HepG2 (cell line): ENCODE measurements around the gene TTC23L. TPM values are rescaled to one million over a fixed set of nuclear protein-coding genes. Genes with fewer than 3 reads are reported as not detected.
A peak's percentile ranks its signal among the peaks of the same experiment; 100 is the strongest.

Experiments used
- ARID5B ChIP-seq: IDR thresholded peaks from 2 replicates; pipeline ENCODE4 v1.4.0; 2020; ENCODE audit warnings: mild to moderate bottlenecking, missing genetic modification reagents
- KDM2A ChIP-seq: sonication (generic); formaldehyde crosslinking; IDR thresholded peaks from 2 replicates; pipeline ENCODE4 v1.4.0; 2020; ENCODE audit warnings: low read depth, missing genetic modification reagents, borderline replicate concordance
- PRDM15 ChIP-seq: sonication (generic); formaldehyde crosslinking; IDR thresholded peaks from 2 replicates; pipeline ENCODE4 v1.4.0; 2020; ENCODE audit warnings: missing genetic modification reagents
- THAP11 ChIP-seq: IDR thresholded peaks from 2 replicates; pipeline ENCODE4 v1.6.1; 2016; ENCODE audit warnings: missing biosample characterization, missing genetic modification reagents
- TMF1 ChIP-seq: sonication (generic); formaldehyde crosslinking; IDR thresholded peaks from 2 replicates; pipeline ENCODE4 v1.8.1; 2022; ENCODE audit warnings: low read depth, missing genetic modification reagents
- ZBTB7B ChIP-seq: sonication (generic); formaldehyde crosslinking; IDR thresholded peaks from 2 replicates; pipeline ENCODE4 v1.4.0; 2020; ENCODE audit warnings: missing genetic modification reagents
- ZMYM4 ChIP-seq: sonication (generic); formaldehyde crosslinking; IDR thresholded peaks from 2 replicates; pipeline ENCODE4 v1.8.1; 2023; ENCODE audit warnings: mild to moderate bottlenecking, missing genetic modification reagents
- ZNF766 ChIP-seq: sonication (generic); formaldehyde crosslinking; IDR thresholded peaks from 2 replicates; pipeline ENCODE4 v1.5.0; 2020; ENCODE audit warnings: missing genetic modification reagents, borderline replicate concordance
- polyA plus RNA-seq, 8 experiments: library from polyadenylated mRNA; depleted of rRNA in 3 of 8; stranded (reverse) in 7 of 8; unstranded in 1 of 8; fragments of >200 nt; fragmentation: Illumina TruSeq in 4 of 8; extraction: Trizol in 4 of 8; gene quantifications; 2 replicates each; pipeline versions ENCODE4 v1.2.1 to v1.2.3, GENCODE V29; 2011 to 2016; ENCODE audit warnings: low read depth in 4 of 8, missing spikeins in 1 of 8, mixed read lengths in 1 of 8; ENCODE audit not compliant: insufficient read depth in 1 of 8
- total RNA-seq, 5 experiments: library from RNA; depleted of rRNA; stranded (reverse); fragments of >200 nt; fragmentation: Illumina TruSeq; extraction: Trizol; gene quantifications; 2 replicates each; pipeline ENCODE4 v1.2.3, GENCODE V29; 2016; ENCODE audit warnings: low read depth in 1 of 5
- TF ChIP-seq, protein P1 (sequence below): sonication (generic); formaldehyde crosslinking; IDR thresholded peaks from 2 replicates; pipeline ENCODE4 v1.4.0; 2020; ENCODE audit warnings: mild to moderate bottlenecking, missing genetic modification reagents
- TF ChIP-seq, protein P2 (sequence below): sonication (generic); formaldehyde crosslinking; IDR thresholded peaks from 2 replicates; pipeline ENCODE4 v1.5.0; 2020; ENCODE audit warnings: mild to moderate bottlenecking, missing genetic modification reagents, borderline replicate concordance

Gene TTC23L
- total and polyA plus RNA-seq, 2 of the 13 experiments (the other 11 are each of a cell fraction or from before 2014, with no cell fraction given): 0.37 to 1.4 TPM

DNA sequence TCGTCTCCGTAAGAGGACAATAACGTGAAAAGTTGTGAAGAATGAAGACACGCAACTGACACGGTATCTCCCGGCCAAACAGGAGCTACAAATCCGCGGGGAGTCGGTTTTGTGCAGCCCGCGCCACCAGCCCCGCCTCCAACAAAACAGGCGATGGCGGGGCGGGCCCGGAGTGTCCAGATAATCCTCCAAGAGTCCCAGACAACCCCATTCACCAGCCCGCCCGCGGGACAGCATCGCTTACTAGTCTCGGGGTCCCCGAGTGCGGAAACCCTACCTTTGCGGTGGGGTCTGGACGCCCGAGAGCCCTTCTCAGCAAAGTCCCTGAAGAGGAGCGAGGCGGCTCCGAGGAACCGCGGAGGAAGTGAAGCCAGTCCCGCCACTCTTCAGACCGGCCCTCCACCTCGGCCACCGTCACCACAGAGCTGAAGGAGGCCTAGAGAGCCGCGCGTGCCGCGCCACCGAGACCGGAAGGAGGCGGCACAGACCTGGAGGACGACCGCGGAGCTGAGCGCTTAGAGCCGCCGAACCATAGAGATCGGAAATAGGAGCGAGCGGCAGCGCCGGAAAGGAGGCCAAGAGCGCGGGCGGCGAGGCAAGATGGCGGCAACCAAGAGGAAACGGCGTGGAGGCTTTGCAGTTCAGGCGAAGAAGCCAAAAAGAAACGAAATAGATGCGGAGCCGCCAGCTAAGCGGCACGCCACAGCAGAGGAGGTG lies 76.3 kb downstream of the TTC23L start, which contains the start of the genes BRIX1 and RAD1 (continued):
- TF ChIP-seq, protein P1, sequence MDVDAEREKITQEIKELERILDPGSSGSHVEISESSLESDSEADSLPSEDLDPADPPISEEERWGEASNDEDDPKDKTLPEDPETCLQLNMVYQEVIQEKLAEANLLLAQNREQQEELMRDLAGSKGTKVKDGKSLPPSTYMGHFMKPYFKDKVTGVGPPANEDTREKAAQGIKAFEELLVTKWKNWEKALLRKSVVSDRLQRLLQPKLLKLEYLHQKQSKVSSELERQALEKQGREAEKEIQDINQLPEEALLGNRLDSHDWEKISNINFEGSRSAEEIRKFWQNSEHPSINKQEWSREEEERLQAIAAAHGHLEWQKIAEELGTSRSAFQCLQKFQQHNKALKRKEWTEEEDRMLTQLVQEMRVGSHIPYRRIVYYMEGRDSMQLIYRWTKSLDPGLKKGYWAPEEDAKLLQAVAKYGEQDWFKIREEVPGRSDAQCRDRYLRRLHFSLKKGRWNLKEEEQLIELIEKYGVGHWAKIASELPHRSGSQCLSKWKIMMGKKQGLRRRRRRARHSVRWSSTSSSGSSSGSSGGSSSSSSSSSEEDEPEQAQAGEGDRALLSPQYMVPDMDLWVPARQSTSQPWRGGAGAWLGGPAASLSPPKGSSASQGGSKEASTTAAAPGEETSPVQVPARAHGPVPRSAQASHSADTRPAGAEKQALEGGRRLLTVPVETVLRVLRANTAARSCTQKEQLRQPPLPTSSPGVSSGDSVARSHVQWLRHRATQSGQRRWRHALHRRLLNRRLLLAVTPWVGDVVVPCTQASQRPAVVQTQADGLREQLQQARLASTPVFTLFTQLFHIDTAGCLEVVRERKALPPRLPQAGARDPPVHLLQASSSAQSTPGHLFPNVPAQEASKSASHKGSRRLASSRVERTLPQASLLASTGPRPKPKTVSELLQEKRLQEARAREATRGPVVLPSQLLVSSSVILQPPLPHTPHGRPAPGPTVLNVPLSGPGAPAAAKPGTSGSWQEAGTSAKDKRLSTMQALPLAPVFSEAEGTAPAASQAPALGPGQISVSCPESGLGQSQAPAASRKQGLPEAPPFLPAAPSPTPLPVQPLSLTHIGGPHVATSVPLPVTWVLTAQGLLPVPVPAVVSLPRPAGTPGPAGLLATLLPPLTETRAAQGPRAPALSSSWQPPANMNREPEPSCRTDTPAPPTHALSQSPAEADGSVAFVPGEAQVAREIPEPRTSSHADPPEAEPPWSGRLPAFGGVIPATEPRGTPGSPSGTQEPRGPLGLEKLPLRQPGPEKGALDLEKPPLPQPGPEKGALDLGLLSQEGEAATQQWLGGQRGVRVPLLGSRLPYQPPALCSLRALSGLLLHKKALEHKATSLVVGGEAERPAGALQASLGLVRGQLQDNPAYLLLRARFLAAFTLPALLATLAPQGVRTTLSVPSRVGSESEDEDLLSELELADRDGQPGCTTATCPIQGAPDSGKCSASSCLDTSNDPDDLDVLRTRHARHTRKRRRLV (CRISPR knock-in tag): 0 out of 2 replicates have a peak, but pooled peaks have one; percentile 40
- TF ChIP-seq ZBTB7B (CRISPR knock-in tag): no peak; the same call in 1 of the 2 replicates
- 0 out of 2 replicates have a peak, but pooled peaks have one; percentile 29 for TF ChIP-seq ZNF766 (CRISPR knock-in tag)
- peak; percentile 98 for TF ChIP-seq KDM2A
- peak; percentile 92 for TF ChIP-seq ZMYM4 (CRISPR knock-in tag)
- TF ChIP-seq, protein P2, sequence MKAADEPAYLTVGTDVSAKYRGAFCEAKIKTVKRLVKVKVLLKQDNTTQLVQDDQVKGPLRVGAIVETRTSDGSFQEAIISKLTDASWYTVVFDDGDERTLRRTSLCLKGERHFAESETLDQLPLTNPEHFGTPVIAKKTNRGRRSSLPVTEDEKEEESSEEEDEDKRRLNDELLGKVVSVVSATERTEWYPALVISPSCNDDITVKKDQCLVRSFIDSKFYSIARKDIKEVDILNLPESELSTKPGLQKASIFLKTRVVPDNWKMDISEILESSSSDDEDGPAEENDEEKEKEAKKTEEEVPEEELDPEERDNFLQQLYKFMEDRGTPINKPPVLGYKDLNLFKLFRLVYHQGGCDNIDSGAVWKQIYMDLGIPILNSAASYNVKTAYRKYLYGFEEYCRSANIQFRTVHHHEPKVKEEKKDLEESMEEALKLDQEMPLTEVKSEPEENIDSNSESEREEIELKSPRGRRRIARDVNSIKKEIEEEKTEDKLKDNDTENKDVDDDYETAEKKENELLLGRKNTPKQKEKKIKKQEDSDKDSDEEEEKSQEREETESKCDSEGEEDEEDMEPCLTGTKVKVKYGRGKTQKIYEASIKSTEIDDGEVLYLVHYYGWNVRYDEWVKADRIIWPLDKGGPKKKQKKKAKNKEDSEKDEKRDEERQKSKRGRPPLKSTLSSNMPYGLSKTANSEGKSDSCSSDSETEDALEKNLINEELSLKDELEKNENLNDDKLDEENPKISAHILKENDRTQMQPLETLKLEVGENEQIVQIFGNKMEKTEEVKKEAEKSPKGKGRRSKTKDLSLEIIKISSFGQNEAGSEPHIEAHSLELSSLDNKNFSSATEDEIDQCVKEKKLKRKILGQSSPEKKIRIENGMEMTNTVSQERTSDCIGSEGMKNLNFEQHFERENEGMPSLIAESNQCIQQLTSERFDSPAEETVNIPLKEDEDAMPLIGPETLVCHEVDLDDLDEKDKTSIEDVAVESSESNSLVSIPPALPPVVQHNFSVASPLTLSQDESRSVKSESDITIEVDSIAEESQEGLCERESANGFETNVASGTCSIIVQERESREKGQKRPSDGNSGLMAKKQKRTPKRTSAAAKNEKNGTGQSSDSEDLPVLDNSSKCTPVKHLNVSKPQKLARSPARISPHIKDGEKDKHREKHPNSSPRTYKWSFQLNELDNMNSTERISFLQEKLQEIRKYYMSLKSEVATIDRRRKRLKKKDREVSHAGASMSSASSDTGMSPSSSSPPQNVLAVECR (CRISPR knock-in tag): peak; percentile 98
- TF ChIP-seq ARID5B: peak; percentile 64; the same call in 1 of the 2 replicates
- peak; percentile 95 for TF ChIP-seq THAP11 (CRISPR knock-in tag)
- TF ChIP-seq TMF1: 0 out of 2 replicates have a peak, but pooled peaks have one; percentile 0
- TF ChIP-seq PRDM15 (CRISPR knock-in tag): peak; percentile 53; the same call in 1 of the 2 replicates
